Transverse colon (tissue), 4 donors: ENCODE data around the gene HOXA10. TPM values are rescaled to one million over a fixed set of nuclear protein-coding genes. Genes with fewer than 3 reads are reported as not detected.

Experiments
- DNase-seq: peaks from one replicate; pipeline ENCODE4 v3.0.0-alpha.2; 2019
- H3K27ac ChIP-seq, 4 donors: fragments of 200-600 bp; sonication (generic); 2 replicates each; pipeline ENCODE4 v1.5.1; 2016 to 2018; ENCODE audit warnings: inconsistent platforms in 4 of 4
- H3K27me3 ChIP-seq: fragments of 200-600 bp; sonication (generic); 2 replicates; pipeline ENCODE4 v1.5.1; 2017; ENCODE audit warnings: inconsistent platforms
- H3K36me3 ChIP-seq, 4 donors: fragments of 200-600 bp; sonication (generic); 2 replicates each; pipeline ENCODE4 v1.5.1; 2017 to 2019; ENCODE audit warnings: inconsistent platforms in 4 of 4
- H3K4me1 ChIP-seq, 4 donors: fragments of 200-600 bp; sonication (generic); 2 replicates each; pipeline ENCODE4 v1.5.1; 2017 to 2020; ENCODE audit warnings: inconsistent platforms in 4 of 4
- H3K4me3 ChIP-seq, 4 donors: fragments of 200-600 bp; sonication (generic); 1 replicate in 1 of 4; 2 replicates in 3 of 4; pipeline versions ENCODE4 v1.5.1 to v1.6.1; 2017 to 2019; ENCODE audit warnings: inconsistent platforms in 4 of 4
- H3K9me3 ChIP-seq, 2 donors: fragments of 200-600 bp; sonication (generic); 2 replicates each; pipeline ENCODE4 v1.5.1; 2017 to 2019; ENCODE audit warnings: inconsistent platforms in 2 of 2
- CTCF ChIP-seq, 5 experiments: fragments of 200-600 bp in 3 of 5; fragments of 450-650 bp in 2 of 5; sonication (generic) in 3 of 5; IDR thresholded peaks; 1 replicate in 2 of 5; 2 replicates in 3 of 5; pipeline ENCODE4 v1.5.1; 2016 to 2017; ENCODE audit warnings: antibody characterized with exemption in 5 of 5, inconsistent platforms in 3 of 5, mild to moderate bottlenecking in 2 of 5, moderate library complexity in 1 of 5
- EP300 ChIP-seq: sonication (generic); formaldehyde crosslinking; IDR thresholded peaks from one replicate; pipeline ENCODE4 v1.6.1; 2017; ENCODE audit warnings: antibody characterized with exemption, low read depth
- POLR2A ChIP-seq: fragments of 450-650 bp; IDR thresholded peaks from one replicate; pipeline ENCODE4 v1.6.1; 2016; ENCODE audit warnings: antibody characterized with exemption, mild to moderate bottlenecking, moderate library complexity
- POLR2AphosphoS5 ChIP-seq, 3 donors: sonication (generic); formaldehyde crosslinking; IDR thresholded peaks; one replicate each; pipeline ENCODE4 v1.6.1; 2016; ENCODE audit warnings: antibody characterized with exemption in 3 of 3
- WGBS, 2 donors: methylation state at CpG; one replicate each; pipeline ENCODE4 v1.1.5; 2018; ENCODE audit warnings: low coverage in 1 of 2; 5-methylcytosine and 5-hydroxymethylcytosine counted together
- in situ Hi-C, 4 donors: fragments of 200-750 bp; cut with MboI; loops; one replicate each; pipeline versions ENCODE4 v1.15.0 to v1.15.1; 2017; ENCODE audit warnings: low sequenced_read_pairs in 3 of 4, low pct_ligation_motif_present in 1 of 4, low pct_unique_long_range_greater_than_20kb in 1 of 4
- intact Hi-C: fragments of 100-400 bp; cut with DNase I; formaldehyde crosslinking; loops from one replicate; pipeline ENCODE4 v1.15.1; 2023; ENCODE audit warnings: low total_unique reads
- total RNA-seq, 4 donors: library from RNA; depleted of rRNA; stranded (reverse); fragments of >200 nt; gene quantifications; one replicate each; pipeline ENCODE4 v1.1.0, GENCODE V29; 2016

The HOXA10 gene
- total RNA-seq, 4 donors from 2014 or later: 19.8 to 68.9 (median 36.4) TPM

GRCh38 chr7:27148031-27148755 is 25.9 kb downstream of the HOXA10 start:
- Histone ChIP-seq H3K36me3 (no peaks in the 10 kb centered on the region), H3K4me3 (peak overlapping the region; percentile 54 to 79 (median 72)), H3K4me1 (peaks cover 3 to 85% (median 61%) of the 10 kb centered on the region in 4 donors), H3K27me3 (peaks cover 34% of the 10 kb centered on the region), H3K9me3 (no peaks in the 10 kb centered on the region), H3K27ac (peak overlapping the region; percentile 95 to 99 (median 98))
- peak; percentile 65 to 83 (median 74) for TF ChIP-seq POLR2AphosphoS5 (IDR thresholded peaks at IDR 0.05)
- TF ChIP-seq POLR2A: peak; percentile 80
- no peak for TF ChIP-seq CTCF (IDR thresholded peaks at IDR 0.05)
- no peak for TF ChIP-seq EP300
- WGBS, 2 donors: 10% methylated on average over 28 of the region's 28 CpGs; no CpG with 5 or more reads in 1 of the 2 donors
- intact Hi-C loops: loop anchor here (5.0 kb wide), 2 partner anchors 41 to 291 kb away; no protein-coding TSS in a partner anchor
- in situ Hi-C loops: loop anchor here in 3 of 4 donors (10.0 kb wide), 1 partner anchor 293 kb away; no protein-coding TSS in a partner anchor
- DNase-seq: peak; percentile 77

DNA sequence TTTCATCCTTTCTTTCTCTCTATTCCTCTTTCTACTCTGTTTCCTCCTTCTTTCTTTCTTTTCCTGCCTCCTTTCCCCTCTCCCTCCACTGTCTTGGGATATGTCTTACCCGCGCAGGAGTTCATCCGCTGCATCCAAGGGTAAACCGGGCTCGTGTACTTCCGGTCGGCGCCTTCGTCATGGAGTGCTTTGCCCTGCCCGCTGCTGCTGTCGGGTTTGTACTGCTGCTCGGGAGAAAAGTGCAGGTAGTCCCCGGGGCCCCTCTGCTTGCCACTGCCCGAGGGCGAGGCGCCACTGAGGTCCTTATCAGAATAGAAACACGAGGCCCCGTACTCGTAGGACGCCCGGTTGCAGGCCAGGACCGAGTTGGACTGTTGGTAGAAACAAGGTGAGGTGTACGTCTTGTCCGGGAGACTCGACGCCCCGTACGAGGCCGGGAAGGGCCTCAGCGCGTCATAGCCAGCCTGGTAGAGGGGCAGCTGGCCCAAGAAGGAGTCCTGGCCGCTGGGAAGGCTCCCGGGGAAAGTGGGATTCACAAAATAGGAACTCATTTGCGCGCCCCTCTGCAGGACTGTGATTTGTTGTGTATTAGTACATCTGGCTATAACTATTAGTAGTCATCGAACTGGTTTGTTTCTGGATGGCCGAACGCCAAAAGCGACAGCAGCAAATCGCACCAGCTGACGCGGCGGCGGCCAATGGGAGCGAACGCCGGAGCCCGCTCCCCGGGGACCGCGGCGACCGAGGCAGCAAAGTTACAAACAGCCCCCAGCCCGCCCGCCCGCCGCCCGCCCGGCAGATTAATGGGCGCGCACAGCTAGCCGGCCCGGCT is 26.7 kb downstream of the HOXA10 start, which contains the start of gene HOXA6:
Gene HOXA6 (minus strand): TSS at position 576 of the 832 bp plus-strand sequence. CDS start 25 bp downstream, at position 551.
- peak; percentile 81 for DNase-seq
- intact Hi-C loops: loop anchor here (5.0 kb wide), 2 partner anchors 40 to 290 kb away; no protein-coding TSS in a partner anchor
- TF ChIP-seq EP300 (no peak), POLR2AphosphoS5 (IDR thresholded peaks at IDR 0.05) (peak in 1 of 3 donors; percentile 40), POLR2A (peak; percentile 29), CTCF (IDR thresholded peaks at IDR 0.05) (no peak)
- 11% methylated on average over 63 of the region's 63 CpGs; no CpG with 5 or more reads in 1 of the 2 donors for WGBS, 2 donors
- H3K4me1 ChIP-seq: peaks cover 0 to 78% (median 55%) of the 10 kb centered on the region in 4 donors
- no peaks in the 10 kb centered on the region for H3K36me3 ChIP-seq
- H3K4me3 ChIP-seq: peak within 1 kb of the TSS; percentile 54 to 79 (median 72)
- in situ Hi-C loops: loop anchor here in 3 of 4 donors (10.0 kb wide), 1 partner anchor 293 kb away; no protein-coding TSS in a partner anchor
- peaks cover 26% of the 10 kb centered on the region for H3K27me3 ChIP-seq
- H3K9me3 ChIP-seq: no peaks in the 10 kb centered on the region
- H3K27ac ChIP-seq: peak within 1 kb of the TSS; percentile 95 to 99 (median 98)

GRCh38 chr7:27146491-27147198 is 27.5 kb downstream of the HOXA10 start:
- peaks cover 0 to 79% (median 55%) of the 10 kb centered on the region in 4 donors for H3K4me1 ChIP-seq
- H3K36me3 ChIP-seq: no peaks in the 10 kb centered on the region
- no peaks in the 10 kb centered on the region for H3K9me3 ChIP-seq
- DNase-seq: peak; percentile 14
- TF ChIP-seq POLR2A (no peak), CTCF (IDR thresholded peaks at IDR 0.05) (no peak), EP300 (no peak), POLR2AphosphoS5 (IDR thresholded peaks at IDR 0.05) (no peak)
- peak overlapping the region in 3 of 4 donors; percentile 71 to 79 (median 73) for H3K4me3 ChIP-seq
- in situ Hi-C loops (loop anchor here in 3 of 4 donors (10.0 kb wide), 1 partner anchor 292 kb away; no protein-coding TSS in a partner anchor), intact Hi-C loops (loop anchor here (5.0 kb wide), 2 partner anchors 39 to 289 kb away; no protein-coding TSS in a partner anchor)
- 40% methylated on average over 5 of the region's 5 CpGs; no CpG with 5 or more reads in 1 of the 2 donors for WGBS, 2 donors
- H3K27ac ChIP-seq: peak overlapping the region; percentile 95 to 99 (median 98)
- peaks cover 24% of the 10 kb centered on the region for H3K27me3 ChIP-seq
